Measurements from ENCODE around the gene OPA3. TPM values are rescaled to one million over a fixed set of nuclear protein-coding genes. Genes with fewer than 3 reads are reported as not detected.

Gene OPA3
- total RNA-seq, 1 experiment from 2014 or later, result 20.2 TPM

DNA sequence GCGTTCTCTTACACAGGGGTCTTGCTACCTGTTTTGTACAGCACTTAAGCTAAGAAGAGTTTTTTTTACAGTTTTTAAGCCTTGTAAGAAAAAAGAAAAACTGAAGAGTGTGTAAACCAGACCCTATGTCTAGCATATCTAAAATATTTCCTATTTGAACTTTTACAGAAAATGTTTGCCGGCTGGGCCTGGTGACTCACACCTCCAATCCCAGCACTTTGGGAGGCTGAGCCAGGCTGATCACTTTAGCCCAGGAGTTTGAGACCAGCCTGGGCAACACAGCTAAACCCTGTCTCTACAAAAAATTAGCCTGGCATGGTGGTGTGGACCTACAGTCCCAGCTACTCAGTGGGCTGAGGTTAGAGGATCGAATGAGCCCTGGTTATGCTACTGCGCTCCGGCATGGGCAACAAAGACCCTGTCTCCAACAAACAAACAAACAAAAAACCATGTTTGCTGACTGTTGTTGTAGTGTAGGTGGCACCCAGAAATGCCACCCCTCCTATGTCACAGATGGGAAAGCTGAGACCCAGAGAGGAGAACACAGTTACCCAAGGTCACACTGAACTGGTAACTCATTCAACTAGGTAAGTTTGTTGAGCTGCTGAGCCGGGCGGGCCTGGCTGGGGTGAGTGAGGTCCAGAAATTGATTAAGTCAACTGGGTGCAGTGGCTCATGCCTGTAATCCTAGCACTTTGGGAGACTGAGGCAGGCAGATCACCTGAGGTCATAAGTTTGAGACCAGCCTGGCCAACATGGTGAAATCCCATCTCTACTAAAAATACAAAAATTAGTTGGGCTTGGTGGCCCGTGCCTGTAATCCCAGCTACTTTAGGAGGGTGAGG is 79.2 kb downstream of the OPA3 start:
- DNase-seq (ENCODE audit: low read depth), result peak; percentile 55

- DNase-seq (ENCODE audit: low read depth), result no peak
These were observed 80.7 kb downstream of the OPA3 start for GRCh38 chr19:45503909-45504308.

- DNase-seq (ENCODE audit: low read depth), result no peak
These were observed 82.5 kb downstream of the OPA3 start for GRCh38 chr19:45502111-45502510.

GRCh38 chr19:45501730-45502014 is 82.9 kb downstream of the OPA3 start:
- no peak for DNase-seq (ENCODE audit: low read depth)

DNA sequence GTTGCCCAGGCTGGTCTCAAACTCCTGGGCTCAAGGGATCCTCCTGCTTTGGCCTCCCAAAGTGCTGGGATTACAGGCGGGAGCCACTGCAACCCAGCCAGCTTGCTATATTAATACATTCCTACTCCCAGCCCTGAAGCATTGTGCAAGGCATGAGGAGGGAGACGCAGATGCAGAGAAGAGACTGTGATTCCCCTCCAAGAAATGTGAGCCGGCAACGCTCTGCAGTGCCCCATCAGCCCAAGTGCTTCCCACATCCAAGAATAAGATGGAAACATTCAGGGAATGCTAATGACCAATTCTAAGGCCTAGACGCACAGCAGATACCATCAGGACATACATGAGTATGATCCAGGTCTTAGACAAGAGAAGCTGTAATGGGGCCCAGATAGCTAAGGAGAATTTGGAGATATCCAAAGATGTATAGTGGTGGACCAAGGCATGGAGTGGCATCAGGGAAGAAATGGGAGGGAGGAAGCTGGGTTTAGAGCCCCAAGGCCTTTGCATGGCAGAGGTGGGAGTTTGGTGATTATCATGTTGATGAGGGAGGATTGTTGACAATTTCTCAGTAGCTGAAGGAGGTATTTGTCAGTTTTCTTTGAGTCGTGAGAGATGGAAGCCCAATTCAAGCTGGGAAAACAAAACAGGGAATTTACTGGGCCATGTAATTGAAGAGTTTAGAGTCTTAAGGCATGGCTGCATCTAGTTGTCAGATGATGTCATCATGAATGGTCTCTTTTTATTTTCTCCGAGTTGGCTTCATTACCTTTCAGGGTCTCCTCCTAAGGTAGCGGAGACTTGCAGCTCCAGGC is 83.5 kb downstream of the OPA3 start:
- DNase-seq (ENCODE audit: low read depth), result no peak

GRCh38 chr19:45499196-45500180 is 85.1 kb downstream of the OPA3 start:
- peak; percentile 56 for DNase-seq (ENCODE audit: low read depth)

DNA sequence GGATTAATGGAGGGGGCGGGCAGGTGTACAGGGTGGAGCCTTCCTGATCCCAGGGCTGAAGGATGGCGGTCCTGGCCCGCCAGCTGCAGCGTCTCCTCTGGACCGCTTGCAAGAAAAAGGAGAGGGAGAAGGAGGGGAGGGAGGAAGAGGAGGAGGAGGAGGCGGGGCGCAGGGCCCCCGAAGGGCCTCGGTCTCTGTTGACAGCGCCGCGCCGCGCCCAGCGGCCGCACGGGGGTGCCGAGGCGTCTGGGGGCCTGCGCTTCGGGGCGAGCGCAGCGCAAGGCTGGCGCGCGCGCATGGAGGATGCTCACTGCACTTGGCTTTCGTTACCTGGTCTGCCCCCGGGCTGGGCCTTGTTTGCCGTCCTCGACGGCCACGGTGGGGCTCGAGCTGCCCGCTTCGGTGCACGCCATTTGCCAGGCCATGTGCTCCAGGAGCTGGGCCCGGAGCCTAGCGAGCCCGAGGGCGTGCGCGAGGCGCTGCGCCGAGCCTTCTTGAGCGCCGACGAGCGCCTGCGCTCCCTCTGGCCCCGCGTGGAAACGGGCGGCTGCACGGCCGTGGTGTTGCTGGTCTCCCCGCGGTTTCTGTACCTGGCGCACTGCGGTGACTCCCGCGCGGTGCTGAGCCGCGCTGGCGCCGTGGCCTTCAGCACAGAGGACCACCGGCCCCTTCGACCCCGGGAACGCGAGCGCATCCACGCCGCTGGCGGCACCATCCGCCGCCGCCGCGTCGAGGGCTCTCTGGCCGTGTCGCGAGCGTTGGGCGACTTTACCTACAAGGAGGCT is 86.0 kb downstream of the OPA3 start, which contains the start of gene PPM1N:
Gene PPM1N, plus strand, starts transcription at position 33 of the 785 bp plus-strand sequence. Its CDS starts 30 bp downstream, at position 63.
- no peak for DNase-seq (ENCODE audit: low read depth)

GRCh38 chr19:45497791-45498190 is 86.8 kb downstream of the OPA3 start:
- no peak for DNase-seq (ENCODE audit: low read depth)

DNA sequence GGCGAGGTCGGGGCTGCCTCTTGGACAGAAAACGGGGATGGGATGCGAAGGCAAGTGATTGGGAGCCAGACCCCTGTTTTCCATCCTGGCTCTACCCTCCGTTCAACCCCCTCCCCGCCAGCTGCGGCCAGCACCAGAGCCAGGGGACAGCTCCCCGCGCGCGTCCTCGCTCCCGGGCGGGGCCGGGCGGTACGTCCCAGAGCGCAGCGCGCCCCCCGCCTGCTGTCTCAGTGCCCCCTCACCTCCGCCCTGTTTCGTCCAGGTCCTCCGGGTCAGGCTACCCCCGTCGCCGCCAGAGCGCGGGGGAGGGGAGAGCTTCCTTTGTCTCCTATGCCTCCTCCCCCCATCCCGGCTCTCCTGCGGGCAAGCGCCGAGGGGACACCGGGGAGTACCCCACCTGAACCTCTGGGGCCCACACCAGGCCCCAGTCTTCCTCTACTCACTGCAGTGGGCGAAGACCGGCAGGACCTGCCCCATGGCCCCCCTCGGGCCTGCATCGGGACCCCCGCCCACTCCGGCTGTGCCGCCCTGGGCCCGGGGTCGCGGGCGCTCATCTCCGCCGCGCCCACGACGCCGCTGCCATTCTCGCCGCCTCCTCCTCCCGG is 88.2 kb downstream of the OPA3 start:
- no peak for DNase-seq (ENCODE audit: low read depth)

- no peak for DNase-seq (ENCODE audit: low read depth)
These were observed 89.4 kb downstream of the OPA3 start for GRCh38 chr19:45495178-45495577.

GRCh38 chr19:45494261-45494916 is 90.2 kb downstream of the OPA3 start:
- DNase-seq (ENCODE audit: low read depth), result no peak

GRCh38 chr19:45492627-45493470 is 91.8 kb downstream of the OPA3 start:
- DNase-seq (ENCODE audit: low read depth), result no peak

DNA sequence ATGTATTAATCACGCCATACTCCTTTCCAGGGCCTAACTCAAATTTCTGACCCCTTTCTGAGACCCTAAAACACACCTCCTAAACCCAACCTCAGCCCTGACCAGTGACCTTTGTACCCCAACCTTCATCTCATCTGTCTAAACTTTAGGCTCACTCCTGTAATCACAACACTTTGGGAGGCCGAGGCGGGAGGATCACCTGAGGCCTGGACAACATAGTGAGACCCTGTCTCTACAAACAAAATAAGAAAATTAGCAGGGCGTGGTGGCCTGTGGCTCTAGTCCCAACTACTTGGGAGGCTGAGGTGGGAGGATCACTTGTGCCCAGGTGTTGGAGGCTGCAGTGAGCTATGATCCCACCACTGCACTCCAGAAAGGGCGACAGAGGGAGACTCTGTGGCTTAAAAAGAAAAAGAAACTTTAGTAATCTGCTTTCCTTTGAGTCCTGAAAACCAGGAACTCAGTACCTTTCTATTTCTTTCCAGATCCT is 92.4 kb downstream of the OPA3 start:
- DNase-seq (ENCODE audit: low read depth), result no peak

DNA sequence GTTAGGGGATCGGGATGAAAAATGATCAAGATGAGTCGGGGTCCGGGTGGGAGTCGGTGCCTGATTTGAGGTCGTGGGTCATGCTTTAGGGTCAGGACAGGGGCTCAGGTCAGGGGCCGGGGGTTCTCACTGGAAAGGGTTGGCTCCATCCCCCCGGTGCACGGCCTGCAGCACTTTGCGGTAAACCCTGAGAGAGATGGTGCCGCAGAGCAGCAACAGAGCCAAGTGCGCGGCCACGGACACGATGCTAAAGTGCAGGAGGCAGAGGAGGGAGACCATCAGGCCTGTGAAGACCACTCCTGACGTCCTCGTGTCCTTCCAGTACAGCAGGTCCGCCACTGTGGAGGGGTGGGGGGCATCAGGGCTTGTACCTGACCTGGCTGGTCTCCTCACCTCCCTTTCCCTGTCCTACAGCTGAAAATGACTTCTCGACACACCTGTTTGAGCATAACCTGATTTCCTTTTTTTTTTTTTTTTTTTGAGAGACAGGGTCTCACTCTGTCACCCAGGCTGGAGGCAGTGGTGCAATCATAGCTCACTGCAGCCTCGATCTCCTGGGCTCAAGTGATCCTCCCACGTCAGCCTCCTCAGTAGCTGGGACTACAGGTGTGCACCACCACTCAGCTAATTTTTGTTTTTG is 95.3 kb downstream of the OPA3 start:
- DNase-seq (ENCODE audit: low read depth), result no peak

DNA sequence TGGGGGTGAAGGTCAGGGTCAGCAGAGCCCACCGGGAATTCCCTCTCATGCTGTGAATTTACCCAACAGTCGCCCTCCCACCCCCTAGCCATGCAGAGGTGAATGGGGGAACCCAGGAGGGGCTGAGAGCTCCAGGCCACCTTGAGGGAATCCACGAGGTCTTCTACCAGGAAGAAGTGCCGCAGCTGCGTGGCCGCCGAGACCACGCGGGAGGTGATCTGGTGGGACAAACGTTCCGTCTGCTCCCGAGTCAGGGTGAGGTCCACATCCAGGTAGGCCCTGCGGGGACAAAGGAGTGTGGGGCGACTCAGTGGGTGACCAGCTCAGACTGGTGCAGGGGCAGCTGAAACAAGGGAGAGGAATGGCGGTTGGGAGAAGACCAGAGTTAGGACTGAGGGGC is 95.9 kb downstream of the OPA3 start:
- DNase-seq (ENCODE audit: low read depth), result no peak

DNA sequence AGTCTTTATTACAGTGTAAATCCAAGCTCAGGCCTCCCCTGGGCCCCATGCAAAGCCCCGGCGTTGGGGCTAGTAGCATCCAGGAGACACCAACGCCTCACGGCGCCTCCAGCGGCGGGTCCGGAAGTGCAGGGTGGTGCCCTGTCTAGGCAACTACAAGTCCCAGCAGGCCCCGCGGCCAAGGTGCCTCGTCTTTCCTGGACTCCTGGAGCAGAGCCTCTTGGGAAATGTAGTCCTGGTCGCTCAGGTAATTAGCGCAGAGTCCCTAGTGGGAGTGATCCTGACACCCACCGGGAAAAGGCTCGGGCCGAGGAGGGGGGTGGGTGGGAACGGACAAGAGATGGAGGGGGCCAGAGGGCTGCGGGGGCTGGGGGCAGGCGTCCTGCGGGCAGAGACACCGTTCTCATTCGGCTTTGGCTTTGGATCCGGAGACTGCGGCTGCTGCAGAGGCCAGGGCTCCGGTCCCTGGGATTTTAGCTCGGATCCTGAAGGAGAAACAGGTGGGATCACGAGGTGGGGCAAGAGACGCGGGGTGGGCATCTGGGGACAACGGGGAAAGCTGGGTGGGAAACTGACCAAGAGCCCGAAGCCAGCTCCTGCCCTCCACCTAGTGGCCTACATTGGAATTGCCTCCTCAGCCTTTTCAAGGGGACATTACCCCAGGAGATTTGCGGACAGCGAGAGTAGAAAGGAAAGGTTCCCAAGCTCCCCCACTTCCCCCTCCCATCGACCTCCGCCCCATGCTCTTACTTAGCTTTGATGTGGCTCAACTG is 99.1 kb downstream of the OPA3 start:
- DNase-seq (ENCODE audit: low read depth), result peak; percentile 95

GRCh38 chr19:45484273-45484945 is 100.2 kb downstream of the OPA3 start:
- DNase-seq (ENCODE audit: low read depth), result peak; percentile 31

Measured in M059J (cell line).